ENCODE data around the gene APLP2.
"Not testable (repeated sequence)": the region's sequence is repeated elsewhere in the genome, so short reads cannot be mapped to it uniquely, and the experiment has no call there.

DNA sequence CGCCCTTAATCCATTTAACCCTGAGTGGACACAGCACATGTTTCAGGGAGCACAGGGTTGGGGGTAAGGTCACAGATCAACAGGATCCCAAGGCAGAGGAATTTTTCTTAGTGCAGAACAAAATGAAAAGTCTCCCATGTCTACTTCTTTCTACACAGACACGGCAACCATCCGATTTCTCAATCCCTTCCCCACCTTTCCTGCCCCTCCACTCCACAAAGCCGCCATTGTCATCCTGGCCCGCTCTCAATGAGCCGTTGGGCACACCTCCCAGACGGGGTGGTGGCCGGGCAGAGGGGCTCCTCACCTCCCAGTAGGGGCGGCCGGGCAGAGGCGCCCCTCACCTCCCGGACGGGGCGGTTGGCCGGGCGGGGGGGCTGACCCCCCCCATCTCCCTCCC is 20.8 kb downstream of the APLP2 start:
- TF ChIP-seq, protein P1, sequence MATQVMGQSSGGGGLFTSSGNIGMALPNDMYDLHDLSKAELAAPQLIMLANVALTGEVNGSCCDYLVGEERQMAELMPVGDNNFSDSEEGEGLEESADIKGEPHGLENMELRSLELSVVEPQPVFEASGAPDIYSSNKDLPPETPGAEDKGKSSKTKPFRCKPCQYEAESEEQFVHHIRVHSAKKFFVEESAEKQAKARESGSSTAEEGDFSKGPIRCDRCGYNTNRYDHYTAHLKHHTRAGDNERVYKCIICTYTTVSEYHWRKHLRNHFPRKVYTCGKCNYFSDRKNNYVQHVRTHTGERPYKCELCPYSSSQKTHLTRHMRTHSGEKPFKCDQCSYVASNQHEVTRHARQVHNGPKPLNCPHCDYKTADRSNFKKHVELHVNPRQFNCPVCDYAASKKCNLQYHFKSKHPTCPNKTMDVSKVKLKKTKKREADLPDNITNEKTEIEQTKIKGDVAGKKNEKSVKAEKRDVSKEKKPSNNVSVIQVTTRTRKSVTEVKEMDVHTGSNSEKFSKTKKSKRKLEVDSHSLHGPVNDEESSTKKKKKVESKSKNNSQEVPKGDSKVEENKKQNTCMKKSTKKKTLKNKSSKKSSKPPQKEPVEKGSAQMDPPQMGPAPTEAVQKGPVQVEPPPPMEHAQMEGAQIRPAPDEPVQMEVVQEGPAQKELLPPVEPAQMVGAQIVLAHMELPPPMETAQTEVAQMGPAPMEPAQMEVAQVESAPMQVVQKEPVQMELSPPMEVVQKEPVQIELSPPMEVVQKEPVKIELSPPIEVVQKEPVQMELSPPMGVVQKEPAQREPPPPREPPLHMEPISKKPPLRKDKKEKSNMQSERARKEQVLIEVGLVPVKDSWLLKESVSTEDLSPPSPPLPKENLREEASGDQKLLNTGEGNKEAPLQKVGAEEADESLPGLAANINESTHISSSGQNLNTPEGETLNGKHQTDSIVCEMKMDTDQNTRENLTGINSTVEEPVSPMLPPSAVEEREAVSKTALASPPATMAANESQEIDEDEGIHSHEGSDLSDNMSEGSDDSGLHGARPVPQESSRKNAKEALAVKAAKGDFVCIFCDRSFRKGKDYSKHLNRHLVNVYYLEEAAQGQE (IDR thresholded peaks at IDR 0.05; ENCODE audit: borderline replicate concordance): not testable (repeated sequence)
- TF ChIP-seq, protein P1 (CRISPR knock-in tag; IDR thresholded peaks at IDR 0.05; ENCODE audit: low read depth): not testable (repeated sequence)
- TF ChIP-seq YBX1 (IDR thresholded peaks at IDR 0.05); NR4A1 (CRISPR knock-in tag; IDR thresholded peaks at IDR 0.05); NR4A1 (tag; IDR thresholded peaks at IDR 0.05): not testable (repeated sequence)
- TF ChIP-seq, protein P2, sequence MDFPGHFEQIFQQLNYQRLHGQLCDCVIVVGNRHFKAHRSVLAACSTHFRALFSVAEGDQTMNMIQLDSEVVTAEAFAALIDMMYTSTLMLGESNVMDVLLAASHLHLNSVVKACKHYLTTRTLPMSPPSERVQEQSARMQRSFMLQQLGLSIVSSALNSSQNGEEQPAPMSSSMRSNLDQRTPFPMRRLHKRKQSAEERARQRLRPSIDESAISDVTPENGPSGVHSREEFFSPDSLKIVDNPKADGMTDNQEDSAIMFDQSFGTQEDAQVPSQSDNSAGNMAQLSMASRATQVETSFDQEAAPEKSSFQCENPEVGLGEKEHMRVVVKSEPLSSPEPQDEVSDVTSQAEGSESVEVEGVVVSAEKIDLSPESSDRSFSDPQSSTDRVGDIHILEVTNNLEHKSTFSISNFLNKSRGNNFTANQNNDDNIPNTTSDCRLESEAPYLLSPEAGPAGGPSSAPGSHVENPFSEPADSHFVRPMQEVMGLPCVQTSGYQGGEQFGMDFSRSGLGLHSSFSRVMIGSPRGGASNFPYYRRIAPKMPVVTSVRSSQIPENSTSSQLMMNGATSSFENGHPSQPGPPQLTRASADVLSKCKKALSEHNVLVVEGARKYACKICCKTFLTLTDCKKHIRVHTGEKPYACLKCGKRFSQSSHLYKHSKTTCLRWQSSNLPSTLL (IDR thresholded peaks at IDR 0.05): not testable (repeated sequence)
